HL-60 (cell line): ENCODE results near the gene MLLT11.

Experiments
- DNase-seq, 2 experiments: peaks; one replicate each; pipeline ENCODE4 v3.0.0-alpha.2; 2010 to 2020; ENCODE audit warnings: low read depth in 1 of 2, low spot score in 1 of 2
- H3K27ac ChIP-seq: fragments of 250-450 bp; sonication (Bioruptor Pico); replicated peaks from 2 replicates; pipeline ENCODE4 v1.5.1; 2020; ENCODE audit warnings: mild to moderate bottlenecking, moderate library complexity
- H3K27me3 ChIP-seq: fragments of 250-450 bp; sonication (Bioruptor Pico); 2 replicates; pipeline ENCODE4 v1.5.1; 2021; ENCODE audit warnings: mild to moderate bottlenecking, moderate library complexity; ENCODE audit not compliant: insufficient read depth, poor library complexity, severe bottlenecking
- H3K4me3 ChIP-seq: replicated peaks from 2 replicates; pipeline ENCODE4 v1.5.1; 2011; ENCODE audit warnings: mild to moderate bottlenecking, control low read depth, low read length; ENCODE audit not compliant: insufficient read depth
- GABPA ChIP-seq: IDR thresholded peaks from 2 replicates; pipeline ENCODE4 v1.6.1; 2012; ENCODE audit warnings: low read depth
- POLR2AphosphoS5 ChIP-seq: IDR thresholded peaks from 2 replicates; pipeline ENCODE4 v1.6.1; 2012; ENCODE audit warnings: low read depth
- SPI1 ChIP-seq: IDR thresholded peaks from 2 replicates; pipeline ENCODE4 v1.6.1; 2012; ENCODE audit warnings: low read depth, mild to moderate bottlenecking, borderline replicate concordance
- TF ChIP-seq, protein P1 (sequence below): IDR thresholded peaks from one replicate; pipeline ENCODE4 v1.5.1; 2011; ENCODE audit warnings: low read length, control low read depth, inconsistent platforms; ENCODE audit not compliant: insufficient read depth
- TF ChIP-seq, protein P2 (sequence below): IDR thresholded peaks from 2 replicates; pipeline ENCODE4 v1.6.1; 2012; ENCODE audit warnings: low read depth; ENCODE audit not compliant: insufficient replicate concordance

Gene MLLT11

DNA sequence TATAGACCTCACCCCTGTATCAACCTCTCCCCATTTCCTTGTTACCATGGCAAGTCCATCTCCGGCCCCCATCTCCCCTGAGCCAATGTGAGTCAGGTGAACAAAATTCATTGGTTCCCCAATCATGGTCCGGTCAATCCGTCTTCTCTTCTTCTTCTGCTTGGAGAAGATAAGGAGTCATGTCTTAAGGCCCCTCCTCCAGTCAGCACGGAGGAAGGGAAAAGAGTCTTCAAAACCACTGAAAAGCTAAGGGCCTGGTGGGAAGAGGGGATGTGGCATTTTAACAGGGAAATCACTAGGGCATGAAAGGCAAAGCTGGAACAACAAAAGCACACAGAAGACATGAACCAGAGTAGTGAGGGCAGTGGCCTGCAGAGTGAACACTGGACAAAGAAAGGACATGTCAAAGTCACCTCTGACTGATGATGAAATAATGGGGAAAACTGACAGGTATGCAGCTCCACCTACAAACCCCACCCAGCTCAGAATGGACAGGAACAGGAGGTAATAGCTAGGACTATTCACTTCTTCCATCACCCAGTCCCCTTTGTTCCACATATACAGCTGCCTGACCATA lies 5.1 kb upstream of the MLLT11 start:
- TF ChIP-seq SPI1 (no peak), GABPA (no peak), POLR2AphosphoS5 (no peak)
- TF ChIP-seq, protein P1, sequence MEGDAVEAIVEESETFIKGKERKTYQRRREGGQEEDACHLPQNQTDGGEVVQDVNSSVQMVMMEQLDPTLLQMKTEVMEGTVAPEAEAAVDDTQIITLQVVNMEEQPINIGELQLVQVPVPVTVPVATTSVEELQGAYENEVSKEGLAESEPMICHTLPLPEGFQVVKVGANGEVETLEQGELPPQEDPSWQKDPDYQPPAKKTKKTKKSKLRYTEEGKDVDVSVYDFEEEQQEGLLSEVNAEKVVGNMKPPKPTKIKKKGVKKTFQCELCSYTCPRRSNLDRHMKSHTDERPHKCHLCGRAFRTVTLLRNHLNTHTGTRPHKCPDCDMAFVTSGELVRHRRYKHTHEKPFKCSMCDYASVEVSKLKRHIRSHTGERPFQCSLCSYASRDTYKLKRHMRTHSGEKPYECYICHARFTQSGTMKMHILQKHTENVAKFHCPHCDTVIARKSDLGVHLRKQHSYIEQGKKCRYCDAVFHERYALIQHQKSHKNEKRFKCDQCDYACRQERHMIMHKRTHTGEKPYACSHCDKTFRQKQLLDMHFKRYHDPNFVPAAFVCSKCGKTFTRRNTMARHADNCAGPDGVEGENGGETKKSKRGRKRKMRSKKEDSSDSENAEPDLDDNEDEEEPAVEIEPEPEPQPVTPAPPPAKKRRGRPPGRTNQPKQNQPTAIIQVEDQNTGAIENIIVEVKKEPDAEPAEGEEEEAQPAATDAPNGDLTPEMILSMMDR, result no peak
- TF ChIP-seq, protein P2, sequence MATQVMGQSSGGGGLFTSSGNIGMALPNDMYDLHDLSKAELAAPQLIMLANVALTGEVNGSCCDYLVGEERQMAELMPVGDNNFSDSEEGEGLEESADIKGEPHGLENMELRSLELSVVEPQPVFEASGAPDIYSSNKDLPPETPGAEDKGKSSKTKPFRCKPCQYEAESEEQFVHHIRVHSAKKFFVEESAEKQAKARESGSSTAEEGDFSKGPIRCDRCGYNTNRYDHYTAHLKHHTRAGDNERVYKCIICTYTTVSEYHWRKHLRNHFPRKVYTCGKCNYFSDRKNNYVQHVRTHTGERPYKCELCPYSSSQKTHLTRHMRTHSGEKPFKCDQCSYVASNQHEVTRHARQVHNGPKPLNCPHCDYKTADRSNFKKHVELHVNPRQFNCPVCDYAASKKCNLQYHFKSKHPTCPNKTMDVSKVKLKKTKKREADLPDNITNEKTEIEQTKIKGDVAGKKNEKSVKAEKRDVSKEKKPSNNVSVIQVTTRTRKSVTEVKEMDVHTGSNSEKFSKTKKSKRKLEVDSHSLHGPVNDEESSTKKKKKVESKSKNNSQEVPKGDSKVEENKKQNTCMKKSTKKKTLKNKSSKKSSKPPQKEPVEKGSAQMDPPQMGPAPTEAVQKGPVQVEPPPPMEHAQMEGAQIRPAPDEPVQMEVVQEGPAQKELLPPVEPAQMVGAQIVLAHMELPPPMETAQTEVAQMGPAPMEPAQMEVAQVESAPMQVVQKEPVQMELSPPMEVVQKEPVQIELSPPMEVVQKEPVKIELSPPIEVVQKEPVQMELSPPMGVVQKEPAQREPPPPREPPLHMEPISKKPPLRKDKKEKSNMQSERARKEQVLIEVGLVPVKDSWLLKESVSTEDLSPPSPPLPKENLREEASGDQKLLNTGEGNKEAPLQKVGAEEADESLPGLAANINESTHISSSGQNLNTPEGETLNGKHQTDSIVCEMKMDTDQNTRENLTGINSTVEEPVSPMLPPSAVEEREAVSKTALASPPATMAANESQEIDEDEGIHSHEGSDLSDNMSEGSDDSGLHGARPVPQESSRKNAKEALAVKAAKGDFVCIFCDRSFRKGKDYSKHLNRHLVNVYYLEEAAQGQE, result no peak
- H3K27ac ChIP-seq, result no peak overlapping the region
- no peak for DNase-seq

DNA sequence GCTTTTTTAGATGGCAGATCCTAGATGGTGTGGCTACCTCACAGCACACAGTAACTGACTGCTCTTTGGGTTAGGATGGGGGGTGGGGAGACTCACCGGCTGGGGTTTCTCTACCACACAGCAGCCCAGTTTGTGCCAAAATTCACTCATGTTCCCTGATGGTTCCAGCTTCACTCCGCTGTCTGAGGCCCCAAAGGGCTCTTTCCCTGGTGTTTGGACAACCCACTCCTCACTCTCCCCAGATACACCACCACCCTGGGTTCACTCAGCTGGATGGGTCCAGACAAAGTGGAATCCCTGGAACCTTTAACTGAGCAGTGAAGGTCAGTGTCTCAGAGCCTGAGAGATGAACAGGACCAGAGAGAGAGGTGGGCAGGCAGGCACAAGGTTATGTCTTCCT lies 4.6 kb upstream of the MLLT11 start:
- no peak overlapping the region for H3K4me3 ChIP-seq
- no peaks in the 10 kb centered on the region for H3K27me3 ChIP-seq
- no peak overlapping the region for H3K27ac ChIP-seq
- DNase-seq, result no peak
- no peak for TF ChIP-seq SPI1
- TF ChIP-seq GABPA, result no peak
- TF ChIP-seq, protein P2, result no peak
- TF ChIP-seq, protein P1, result no peak
- TF ChIP-seq POLR2AphosphoS5, result no peak

More for the DNA sequence above, 5.1 kb upstream of the MLLT11 start:
- no peaks in the 10 kb centered on the region for H3K27me3 ChIP-seq
- H3K4me3 ChIP-seq, result no peak overlapping the region

DNA sequence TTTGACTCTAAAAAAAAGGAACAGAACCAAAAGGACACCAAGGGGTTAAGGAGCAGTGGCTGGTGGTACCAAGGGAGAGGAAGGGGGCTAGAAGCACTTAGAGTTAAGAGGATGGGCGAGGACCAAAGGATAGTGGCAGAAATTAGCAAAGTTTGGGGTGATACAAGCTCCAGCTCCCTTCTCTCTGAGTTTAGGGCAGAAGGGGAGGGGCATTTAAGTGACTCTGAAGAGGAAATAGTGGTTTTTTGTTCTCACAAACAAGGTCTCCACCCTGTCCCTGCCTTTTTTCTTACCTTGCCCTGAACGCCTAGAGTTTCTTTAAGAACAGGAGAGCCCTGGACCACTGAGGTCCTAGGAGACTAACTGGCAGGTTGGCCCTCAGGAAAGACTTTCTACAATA lies 4.0 kb upstream of the MLLT11 start:
- no peak for DNase-seq
- TF ChIP-seq GABPA (no peak), SPI1 (no peak), POLR2AphosphoS5 (no peak)
- TF ChIP-seq, protein P2, result no peak
- TF ChIP-seq, protein P1, result no peak
- Histone ChIP-seq H3K27me3 (no peaks in the 10 kb centered on the region), H3K4me3 (no peak overlapping the region), H3K27ac (no peak overlapping the region; the same call in 1 of the 2 replicates)
